Esophagus squamous epithelium (tissue), 4 donors: ENCODE measurements around the gene PPP4C.

ENCODE experiments used
- CTCF ChIP-seq, 6 experiments: fragments of 450-650 bp in 4 of 6; fragments of 200-600 bp in 2 of 6; sonication (generic) in 2 of 6; IDR thresholded peaks; one replicate each; pipeline ENCODE4 v1.5.1; 2016 to 2019; ENCODE audit warnings: antibody characterized with exemption in 6 of 6, mild to moderate bottlenecking in 4 of 6, moderate library complexity in 4 of 6
- POLR2A ChIP-seq, 4 donors: fragments of 450-650 bp; IDR thresholded peaks; one replicate each; pipeline ENCODE4 v1.6.1; 2017; ENCODE audit warnings: antibody characterized with exemption in 4 of 4, mild to moderate bottlenecking in 4 of 4, moderate library complexity in 3 of 4

DNA sequence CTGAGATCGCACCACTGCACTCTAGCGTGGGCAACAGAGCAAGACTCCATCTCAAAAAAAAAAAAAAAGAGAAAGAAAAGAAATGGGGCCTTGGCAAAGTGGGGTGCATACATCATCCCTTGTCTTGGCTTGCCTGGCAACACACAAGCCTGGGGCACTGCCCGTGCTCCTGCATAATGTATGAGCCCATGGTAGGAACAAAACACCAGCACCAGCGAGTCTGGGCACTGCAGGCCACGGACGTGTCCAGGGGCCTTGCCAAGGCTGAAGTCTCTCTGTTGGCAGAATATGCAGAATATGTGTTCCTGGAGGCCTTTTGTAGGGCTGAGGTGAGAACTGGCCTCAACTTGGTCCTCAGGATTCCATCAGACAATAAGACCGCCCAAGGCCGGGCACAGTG is 25.9 kb upstream of the PPP4C start:
- TF ChIP-seq CTCF (IDR thresholded peaks at IDR 0.05), result no peak
- TF ChIP-seq POLR2A (IDR thresholded peaks at IDR 0.05), result no peak
